ENCODE results near the gene AK1. TPM values are rescaled to one million over a fixed set of nuclear protein-coding genes. Genes with fewer than 3 reads are reported as not detected.

Gene AK1
- total and polyA plus RNA-seq, 4 donors: 63.8 to 386 (median 113) TPM

GRCh38 chr9:127868278-127868902 lies 9.1 kb downstream of the AK1 start:
- WGBS, 2 donors: 91 to 93% methylated on average over 18 of the region's 18 CpGs

GRCh38 chr9:127867356-127868277 lies 9.9 kb downstream of the AK1 start:
- Histone ChIP-seq H3K9me3 (ENCODE audit: control insufficient read depth in 4 of 4, insufficient read depth in 3 of 4, low read length in 3 of 4) (no peaks in the 10 kb centered on the region), H3K9ac (ENCODE audit: insufficient read depth in 1 of 2, low read length in 2 of 2) (no peak overlapping the region), H3K4me1 (ENCODE audit: control insufficient read depth in 5 of 5, insufficient read depth in 5 of 5, low read length in 5 of 5) (peaks cover 0 to 16% (median 6%) of the 10 kb centered on the region in 5 donors), H3K36me3 (ENCODE audit: control insufficient read depth in 4 of 4, insufficient read depth in 4 of 4, low read length in 4 of 4) (peaks cover 0 to 23% (median 11%) of the 10 kb centered on the region in 4 donors), H3K4me3 (no peak overlapping the region), H3K27ac (ENCODE audit: low read depth in 1 of 2, low read length in 1 of 2) (peak overlapping the region; percentile 76 to 80), H3K27me3 (ENCODE audit: control insufficient read depth in 3 of 3, insufficient read depth in 3 of 3, low read length in 2 of 3) (no peaks in the 10 kb centered on the region)
- WGBS, 2 donors: 69 to 85% methylated on average over 29 to 30 of the region's 30 CpGs
- peak in 2 of 3 donors; percentile 44 to 46 for DNase-seq
- TF ChIP-seq CTCF (IDR thresholded peaks at IDR 0.05; ENCODE audit: control extremely low read depth, extremely low read depth): no peak
- ATAC-seq (ENCODE audit: insufficient read depth, low FRiP score): no peak

More at GRCh38 chr9:127868278-127868902, 9.1 kb downstream of the AK1 start:
- Histone ChIP-seq H3K36me3 (ENCODE audit: control insufficient read depth in 4 of 4, insufficient read depth in 4 of 4, low read length in 4 of 4) (peaks cover 0 to 29% (median 11%) of the 10 kb centered on the region in 4 donors), H3K9me3 (ENCODE audit: control insufficient read depth in 4 of 4, insufficient read depth in 3 of 4, low read length in 3 of 4) (no peaks in the 10 kb centered on the region), H3K27me3 (ENCODE audit: control insufficient read depth in 3 of 3, insufficient read depth in 3 of 3, low read length in 2 of 3) (no peaks in the 10 kb centered on the region), H3K4me3 (no peak overlapping the region), H3K27ac (ENCODE audit: low read depth in 1 of 2, low read length in 1 of 2) (peak overlapping the region; percentile 55 to 68), H3K9ac (ENCODE audit: insufficient read depth in 1 of 2, low read length in 2 of 2) (no peak overlapping the region), H3K4me1 (ENCODE audit: control insufficient read depth in 5 of 5, insufficient read depth in 5 of 5, low read length in 5 of 5) (peaks cover 0 to 10% (median 2%) of the 10 kb centered on the region in 5 donors)
- DNase-seq (no peak), ATAC-seq (ENCODE audit: insufficient read depth, low FRiP score) (no peak)
- TF ChIP-seq CTCF (IDR thresholded peaks at IDR 0.05; ENCODE audit: control extremely low read depth, extremely low read depth): no peak

GRCh38 chr9:127866535-127866934 lies 10.9 kb downstream of the AK1 start:
- ATAC-seq (ENCODE audit: insufficient read depth, low FRiP score): no peak
- H3K27ac ChIP-seq (ENCODE audit: low read depth in 1 of 2, low read length in 1 of 2): peak overlapping the region in 1 of 2 donors; percentile 22
- no peak for DNase-seq
- no peaks in the 10 kb centered on the region for H3K27me3 ChIP-seq (ENCODE audit: control insufficient read depth in 3 of 3, insufficient read depth in 3 of 3, low read length in 2 of 3)
- 94 to 96% methylated on average over 13 of the region's 13 CpGs for WGBS, 2 donors
- no peaks in the 10 kb centered on the region for H3K9me3 ChIP-seq (ENCODE audit: control insufficient read depth in 4 of 4, insufficient read depth in 3 of 4, low read length in 3 of 4)
- peaks cover 0 to 14% (median 7%) of the 10 kb centered on the region in 4 donors for H3K36me3 ChIP-seq (ENCODE audit: control insufficient read depth in 4 of 4, insufficient read depth in 4 of 4, low read length in 4 of 4)
- TF ChIP-seq CTCF (IDR thresholded peaks at IDR 0.05; ENCODE audit: control extremely low read depth, extremely low read depth): no peak
- H3K4me1 ChIP-seq (ENCODE audit: control insufficient read depth in 5 of 5, insufficient read depth in 5 of 5, low read length in 5 of 5): peaks cover 0 to 25% (median 17%) of the 10 kb centered on the region in 5 donors
- no peak overlapping the region for H3K9ac ChIP-seq (ENCODE audit: insufficient read depth in 1 of 2, low read length in 2 of 2)
- no peak overlapping the region for H3K4me3 ChIP-seq

Data from lung (tissue), 12 donors.